ENCODE data around the gene CD79B. TPM values are rescaled to one million over a fixed set of nuclear protein-coding genes. Genes with fewer than 3 reads are reported as not detected.

CD79B gene
- total RNA-seq, 1 experiment from 2014 or later: not detected

GRCh38 chr17:63914471-63914870 lies 17.7 kb downstream of the CD79B start:
- no peaks in the 10 kb centered on the region for H3K4me1 ChIP-seq (ENCODE audit: insufficient read depth, low read length)
- CTCF ChIA-PET: no interaction called here
- TF ChIP-seq CTCF (conservative IDR thresholded peaks at IDR 0.05; ENCODE audit: low read depth, low read length) (no peak), EZH2phosphoT487 (IDR thresholded peaks at IDR 0.05; ENCODE audit: borderline replicate concordance, low read length) (no peak), EZH2 (IDR thresholded peaks at IDR 0.05; ENCODE audit: low read length, unreplicated experiment) (no peak)
- POLR2A ChIA-PET (ENCODE audit: unreplicated experiment): no interaction called here
- H2AFZ ChIP-seq (ENCODE audit: low read length): no peak overlapping the region
- DNase-seq: no peak
- intact Hi-C loops (cut with micrococcal nuclease): loop anchor here (10.0 kb wide), 1 partner anchor 370 kb away; no protein-coding TSS in a partner anchor
- no peaks in the 10 kb centered on the region for H3K36me3 ChIP-seq (ENCODE audit: low read depth, low read length)
- no peak overlapping the region for H3K27ac ChIP-seq (ENCODE audit: low read length)
- no peak overlapping the region for H3K4me2 ChIP-seq (ENCODE audit: low read length)
- H3K4me3 ChIP-seq (ENCODE audit: low read length): no peak overlapping the region
- H3F3A ChIP-seq (ENCODE audit: low read length, unreplicated experiment): no peaks in the 10 kb centered on the region
- no TSS peak for BruUV-seq (replicated peaks)
- no peaks in the 10 kb centered on the region for H3K79me2 ChIP-seq (ENCODE audit: low read length)
- peaks cover 14% of the 10 kb centered on the region; the same call in 1 of the 2 replicates for H3K27me3 ChIP-seq (ENCODE audit: low read length)
- H3K9me2 ChIP-seq (replicated peaks; ENCODE audit: low read length): no peaks in the 10 kb centered on the region
- no peak overlapping the region for H3K9ac ChIP-seq (ENCODE audit: low read length)
- no peaks in the 10 kb centered on the region for H4K20me1 ChIP-seq (ENCODE audit: low read length)
- ATAC-seq: no peak
- H3K9me3 ChIP-seq (ENCODE audit: low read length): no peaks in the 10 kb centered on the region

- DNase-seq (peak; percentile 71), ATAC-seq (peak; percentile 60)
- H4K20me1 ChIP-seq (ENCODE audit: low read length): no peaks in the 10 kb centered on the region
- H3K27ac ChIP-seq (ENCODE audit: low read length): no peak overlapping the region
- no peaks in the 10 kb centered on the region for H3K79me2 ChIP-seq (ENCODE audit: low read length)
- H3K36me3 ChIP-seq (ENCODE audit: low read depth, low read length): no peaks in the 10 kb centered on the region
- intact Hi-C loops (cut with micrococcal nuclease): loop anchor here (10.0 kb wide), 1 partner anchor 373 kb away; no protein-coding TSS in a partner anchor
- H3K9ac ChIP-seq (ENCODE audit: low read length): no peak overlapping the region
- no peak overlapping the region for H3K4me3 ChIP-seq (ENCODE audit: low read length)
- H3K9me2 ChIP-seq (replicated peaks; ENCODE audit: low read length): no peaks in the 10 kb centered on the region
- H3K9me3 ChIP-seq (ENCODE audit: low read length): no peaks in the 10 kb centered on the region
- BruUV-seq (replicated peaks): no TSS peak
- H3K27me3 ChIP-seq (ENCODE audit: low read length): peaks cover 16% of the 10 kb centered on the region
- ChIA-PET CTCF (interaction anchor here (0.6 to 1.4 kb wide), 3 partner anchors 68 to 222 kb away, joined by 3 to 8 read pairs (median 4); no protein-coding TSS in a partner anchor), POLR2A (ENCODE audit: unreplicated experiment) (interaction anchor here (0.6 kb wide), 1 partner anchor 338 kb away, joined by 3 read pairs; no protein-coding TSS in a partner anchor)
- H3F3A ChIP-seq (ENCODE audit: low read length, unreplicated experiment): no peaks in the 10 kb centered on the region
- TF ChIP-seq EZH2 (IDR thresholded peaks at IDR 0.05; ENCODE audit: low read length, unreplicated experiment) (no peak), CTCF (conservative IDR thresholded peaks at IDR 0.05; ENCODE audit: low read depth, low read length) (peak; percentile 60)
- H2AFZ ChIP-seq (ENCODE audit: low read length): no peak overlapping the region
- no peak overlapping the region for H3K4me2 ChIP-seq (ENCODE audit: low read length)
- H3K4me1 ChIP-seq (ENCODE audit: insufficient read depth, low read length): no peaks in the 10 kb centered on the region
Observed at GRCh38 chr17:63911657-63912100, 20.5 kb downstream of the CD79B start.

- H3K27ac ChIP-seq (ENCODE audit: low read length): no peak within 1 kb of the TSS
- no peak within 1 kb of the TSS for H3K4me3 ChIP-seq (ENCODE audit: low read length)
- no peak within 1 kb of the TSS for H3K4me2 ChIP-seq (ENCODE audit: low read length)
- H3K9me2 ChIP-seq (replicated peaks; ENCODE audit: low read length): no peaks in the 10 kb centered on the region
- CTCF ChIA-PET: interaction anchor here (0.6 to 1.4 kb wide), 3 partner anchors 69 to 223 kb away, joined by 3 to 8 read pairs (median 4); no protein-coding TSS in a partner anchor
- intact Hi-C loops (cut with micrococcal nuclease): loop anchor here (10.0 kb wide), 1 partner anchor 374 kb away; no protein-coding TSS in a partner anchor
- H3K79me2 ChIP-seq (ENCODE audit: low read length): no peaks in the 10 kb centered on the region
- POLR2A ChIA-PET (ENCODE audit: unreplicated experiment): no interaction called here
- H3F3A ChIP-seq (ENCODE audit: low read length, unreplicated experiment): no peaks in the 10 kb centered on the region
- H2AFZ ChIP-seq (ENCODE audit: low read length): no peak within 1 kb of the TSS
- no peaks in the 10 kb centered on the region for H3K9me3 ChIP-seq (ENCODE audit: low read length)
- no peaks in the 10 kb centered on the region for H3K4me1 ChIP-seq (ENCODE audit: insufficient read depth, low read length)
- H3K9ac ChIP-seq (ENCODE audit: low read length): no peak within 1 kb of the TSS
- peaks cover 16% of the 10 kb centered on the region for H3K27me3 ChIP-seq (ENCODE audit: low read length)
- DNase-seq (no peak), ATAC-seq (no peak)
- TF ChIP-seq EZH2phosphoT487 (IDR thresholded peaks at IDR 0.05; ENCODE audit: borderline replicate concordance, low read length) (no peak), CTCF (conservative IDR thresholded peaks at IDR 0.05; ENCODE audit: low read depth, low read length) (no peak), EZH2 (IDR thresholded peaks at IDR 0.05; ENCODE audit: low read length, unreplicated experiment) (no peak)
- H4K20me1 ChIP-seq (ENCODE audit: low read length): no peaks in the 10 kb centered on the region
- no TSS peak for BruUV-seq (replicated peaks)
- H3K36me3 ChIP-seq (ENCODE audit: low read depth, low read length): no peaks in the 10 kb centered on the region
Observed at GRCh38 chr17:63911041-63911635, 21.0 kb downstream of the CD79B start, which contains the start of gene CSHL1. CSHL1 (minus strand) TSS chr17:63911258; CDS start chr17:63911196, 62 bp downstream.

All from PC-3 (cell line).